GM21367 (cell line): Measurements from ENCODE around the gene RXRG.
"Not testable (repeated sequence)": the region's sequence is repeated elsewhere in the genome, so short reads cannot be mapped to it uniquely, and the experiment has no call there.

Experiments
- ATAC-seq: cut with Tn5 transposase; IDR thresholded peaks from one replicate; pipeline ENCODE4 v1.9.1; 2021; ENCODE audit not compliant: unreplicated experiment

Gene RXRG

DNA sequence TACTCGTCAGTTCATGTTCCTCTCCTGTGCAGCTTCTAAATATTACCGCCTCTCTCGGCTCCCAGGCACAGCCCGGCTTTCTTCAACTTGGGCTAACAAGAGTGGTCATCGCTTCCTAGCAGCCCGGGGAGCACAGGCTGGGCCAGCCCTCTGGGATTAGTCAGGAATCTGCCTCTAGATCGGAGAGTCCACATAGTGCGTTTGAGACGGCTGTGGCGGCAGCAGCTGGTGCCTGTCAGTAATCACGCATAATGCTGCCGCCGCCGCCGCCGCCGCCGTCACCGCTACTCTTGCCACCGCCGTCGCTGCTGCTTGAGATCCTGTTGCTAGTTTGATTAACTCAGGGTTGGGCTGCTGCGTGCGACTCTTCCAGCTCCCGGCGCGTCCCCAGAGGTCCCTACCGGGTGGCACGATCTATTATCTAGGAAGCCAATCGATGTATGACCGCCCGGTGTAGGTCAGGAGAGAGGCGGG, at the start of gene RXRG:
RXRG (minus strand) TSS at position 230 of the 474 bp plus-strand sequence. CDS start 233 bp downstream, outside the sequence.
- no peak for ATAC-seq

DNA sequence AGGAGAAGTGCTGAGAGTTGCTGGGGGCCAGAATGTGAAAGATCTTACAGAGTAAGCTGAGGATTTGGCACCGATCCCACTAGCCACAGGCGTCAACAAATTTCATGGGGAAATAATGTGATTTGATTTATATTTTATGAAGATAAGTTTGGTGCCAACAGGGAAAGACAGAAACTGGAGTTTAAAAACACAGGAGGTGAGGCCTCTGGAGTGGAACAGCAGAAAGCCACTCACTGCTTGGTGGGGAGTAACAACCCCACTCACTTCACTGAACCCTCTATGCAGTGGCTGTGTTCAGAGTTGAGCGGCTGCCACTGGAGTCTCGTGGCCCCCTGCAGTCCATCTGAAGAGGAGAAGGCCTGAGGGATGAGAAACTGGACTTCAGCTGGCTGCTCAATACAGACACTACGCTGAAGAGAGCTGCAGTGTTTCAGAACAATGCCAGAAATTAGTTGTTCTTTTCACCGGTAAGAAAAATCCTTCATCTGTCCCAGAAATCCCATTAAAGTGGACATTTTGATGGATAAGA, 48.0 kb upstream of the RXRG start:
- ATAC-seq, result no peak

DNA sequence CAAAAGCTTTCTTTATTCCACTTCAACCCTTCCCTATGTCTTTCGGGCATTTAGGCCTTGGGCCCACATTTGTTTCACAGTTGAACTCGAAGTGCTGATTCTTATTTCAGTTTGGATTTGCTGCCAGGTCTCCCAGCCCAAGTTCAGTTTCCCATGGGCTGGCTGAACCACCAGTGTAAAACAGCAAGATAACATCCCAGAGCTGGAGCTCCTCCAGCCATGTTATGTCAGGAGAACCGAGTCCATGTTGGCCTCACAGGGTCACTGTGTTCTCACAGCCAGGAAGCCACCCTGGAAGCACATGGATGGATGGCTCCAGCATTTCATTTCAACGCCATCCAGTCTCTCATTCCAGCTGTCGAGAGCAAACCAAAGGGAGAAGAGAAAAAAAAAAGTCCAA, 45.2 kb upstream of the RXRG start:
- no peak for ATAC-seq

DNA sequence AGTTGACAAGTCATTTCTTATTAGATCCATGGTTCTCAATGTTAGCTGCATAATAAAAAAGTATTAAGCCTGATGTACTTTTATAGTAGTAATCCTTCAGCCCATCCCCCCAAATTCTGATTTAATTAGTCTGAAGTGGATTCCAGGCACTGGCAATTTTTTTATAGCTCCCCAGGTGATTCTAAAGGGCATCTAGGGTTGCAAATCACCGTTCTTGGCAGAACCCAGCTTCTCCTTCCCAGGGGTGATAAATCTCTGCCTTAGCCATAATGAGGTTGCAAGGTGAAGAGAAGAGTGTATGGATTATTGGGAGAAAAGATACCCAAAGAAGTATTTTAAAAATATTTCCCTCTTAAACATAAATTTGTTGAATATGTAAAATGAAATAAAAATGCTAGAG, 43.0 kb upstream of the RXRG start:
- no peak for ATAC-seq

DNA sequence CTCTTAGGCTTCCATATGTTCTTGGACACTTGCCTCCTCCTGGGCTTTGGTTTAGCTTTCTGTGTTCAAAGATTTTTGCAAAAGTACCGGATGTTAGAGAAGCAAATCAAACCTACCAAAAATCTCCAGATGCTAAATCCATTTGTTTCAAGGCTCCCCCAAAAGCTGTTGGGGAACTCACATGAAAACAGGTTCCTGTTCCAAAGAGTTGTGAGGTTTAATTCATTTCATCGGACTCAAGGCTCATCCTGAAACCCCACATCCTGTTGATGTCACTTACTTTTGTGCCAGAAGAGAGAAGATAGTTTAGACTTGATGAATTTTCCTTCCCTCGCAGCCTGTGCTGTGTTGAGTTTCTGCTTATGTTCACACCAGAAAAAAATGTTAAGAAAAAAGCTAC, 41.7 kb upstream of the RXRG start:
- no peak for ATAC-seq

DNA sequence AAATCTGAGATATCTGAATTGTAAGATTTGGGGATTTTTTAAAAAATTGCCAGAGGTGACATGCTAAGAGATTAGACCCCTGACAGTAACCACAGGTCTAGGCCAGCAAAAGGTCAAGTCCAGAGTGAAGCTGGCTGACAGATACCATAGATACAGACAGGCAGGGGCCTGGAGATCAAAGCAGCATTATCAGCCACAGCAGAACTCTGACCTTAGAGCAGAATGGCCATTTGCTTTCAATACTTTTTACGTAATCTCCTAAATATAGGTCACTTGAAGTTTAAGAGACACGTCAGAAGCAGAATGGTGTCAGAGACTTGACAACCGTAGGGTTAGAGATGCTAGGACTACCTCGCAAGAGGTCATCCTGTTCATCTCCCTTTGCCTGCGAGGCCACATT, 40.8 kb upstream of the RXRG start:
- no peak for ATAC-seq

DNA sequence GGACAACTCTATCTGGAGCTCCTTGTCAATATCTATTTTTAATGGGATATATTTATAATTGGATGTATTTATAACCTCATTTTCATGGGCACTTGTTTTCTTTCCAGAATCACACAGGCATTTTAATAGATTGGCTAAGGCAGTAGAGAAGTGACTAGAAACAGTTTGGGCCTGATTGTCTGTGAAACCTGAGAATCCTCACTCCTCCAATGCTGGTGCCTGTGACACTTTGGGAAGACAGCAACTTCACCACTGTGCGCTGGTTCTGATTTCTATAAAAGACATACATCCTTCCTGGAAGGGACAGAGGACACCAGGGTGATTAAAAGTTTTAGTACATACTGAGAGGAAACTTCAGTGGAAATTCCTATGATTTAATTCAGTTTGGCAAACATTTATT, 39.6 kb upstream of the RXRG start:
- ATAC-seq, result no peak

DNA sequence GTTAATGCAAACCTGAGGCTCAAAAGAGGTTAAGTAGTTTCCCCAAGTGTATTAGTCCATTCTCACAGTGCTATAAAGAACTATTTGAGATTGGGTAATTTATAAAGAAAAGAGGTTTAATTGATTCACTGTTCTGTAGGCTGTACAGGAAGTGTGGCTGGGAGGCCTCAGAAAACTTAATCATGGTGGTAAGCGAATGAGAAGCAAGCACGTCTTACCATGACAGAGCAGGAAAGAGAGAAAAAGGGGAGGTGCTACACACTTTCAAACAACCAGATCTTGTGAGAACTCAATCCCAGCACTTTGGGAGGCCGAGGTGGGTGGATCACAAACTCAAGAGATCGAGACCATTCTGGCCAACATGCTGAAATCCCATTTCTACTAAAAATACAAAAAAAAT, 38.5 kb upstream of the RXRG start:
- ATAC-seq, result no peak

DNA sequence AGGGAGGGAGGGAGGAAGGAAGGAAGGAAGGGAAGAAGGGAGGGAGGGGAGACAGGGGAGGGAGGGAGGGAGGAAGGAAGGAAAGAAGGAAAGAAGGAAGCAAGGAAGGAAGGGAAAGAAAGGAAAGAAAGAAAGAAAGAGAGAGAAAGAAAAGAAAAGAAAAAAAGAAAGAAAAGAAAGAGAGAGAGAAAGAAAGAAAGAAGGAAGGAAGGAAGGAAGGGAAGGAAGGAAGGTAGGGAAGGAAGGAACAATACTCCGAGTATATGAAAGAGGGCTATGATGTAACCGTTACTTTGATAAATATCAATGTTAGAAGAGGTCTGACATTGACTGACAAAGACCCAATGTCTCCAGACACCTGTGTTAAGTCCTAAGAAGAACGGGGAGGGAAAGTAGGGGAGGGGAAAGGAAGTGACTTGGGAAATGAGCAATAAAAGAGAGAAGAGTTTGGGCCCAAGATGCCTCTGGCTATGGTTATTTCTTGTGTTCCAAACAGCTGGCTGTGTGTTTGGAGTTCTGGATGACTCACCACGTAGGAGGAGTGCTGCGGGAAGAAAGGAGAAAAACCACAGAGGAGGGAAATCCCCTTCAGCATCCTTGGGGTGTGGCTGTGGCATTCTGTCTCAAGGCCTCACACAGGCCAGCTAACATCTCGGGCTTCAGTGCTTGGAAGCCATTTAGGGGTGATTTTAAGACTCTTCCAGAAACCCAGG, 37.0 kb upstream of the RXRG start:
- ATAC-seq, result no peak

DNA sequence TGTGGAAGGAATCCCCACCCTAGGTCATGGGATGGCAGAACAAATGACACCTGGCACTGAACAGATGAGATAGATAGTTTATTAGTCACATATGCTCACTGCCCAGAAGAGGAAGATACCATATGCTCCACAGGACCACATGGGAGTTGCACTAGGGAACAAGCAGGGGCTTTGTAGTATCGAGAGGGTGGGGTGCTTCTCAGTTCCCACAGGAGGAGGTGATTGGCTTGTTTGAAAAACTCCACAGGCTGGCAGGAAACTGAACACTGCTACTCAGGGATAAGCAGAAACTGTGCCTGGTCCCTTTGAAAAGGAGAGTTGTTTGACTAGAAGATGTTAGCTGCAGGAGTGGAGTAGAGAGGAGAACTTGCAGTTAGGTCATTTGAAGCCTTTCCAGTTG, 31.9 kb upstream of the RXRG start:
- ATAC-seq, result no peak

DNA sequence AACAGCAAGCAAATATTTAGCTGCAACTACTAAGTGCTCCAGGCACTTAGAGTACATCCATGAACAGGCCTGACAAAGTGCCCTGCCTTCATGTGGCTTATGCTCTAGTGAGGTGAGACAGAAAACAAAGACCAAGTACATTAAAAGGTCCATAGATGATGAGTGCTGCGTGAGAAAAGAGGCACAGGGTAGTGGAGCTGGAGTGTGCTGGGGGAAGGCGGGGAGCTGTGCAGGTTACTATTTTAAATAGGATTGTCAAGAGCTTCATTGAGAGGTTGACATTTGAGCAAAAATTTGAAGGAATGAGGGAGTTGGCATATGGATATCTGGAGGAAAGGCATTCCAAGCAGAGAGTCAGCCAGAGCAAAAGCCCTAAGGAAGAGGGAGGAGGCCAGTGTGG, 29.3 kb upstream of the RXRG start:
- ATAC-seq, result no peak

DNA sequence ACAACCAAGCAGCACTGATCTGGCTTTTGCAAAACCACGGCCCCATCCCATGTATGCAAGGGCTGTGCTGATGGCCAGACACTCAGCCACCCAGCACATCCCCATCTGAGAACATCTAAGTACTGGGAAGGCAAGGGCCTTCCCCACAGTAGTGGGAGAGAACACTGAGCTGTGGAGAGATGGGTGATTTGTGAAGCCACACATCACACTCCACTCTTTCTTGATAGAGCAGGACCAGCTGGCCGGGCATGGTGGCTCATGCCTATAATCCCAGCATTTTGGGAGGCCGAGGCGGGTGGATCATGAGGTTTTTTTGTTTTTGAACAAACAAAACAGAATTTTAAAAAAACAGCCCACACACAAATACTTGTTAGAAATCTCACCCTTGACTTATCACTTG, 28.2 kb upstream of the RXRG start:
- no peak for ATAC-seq

DNA sequence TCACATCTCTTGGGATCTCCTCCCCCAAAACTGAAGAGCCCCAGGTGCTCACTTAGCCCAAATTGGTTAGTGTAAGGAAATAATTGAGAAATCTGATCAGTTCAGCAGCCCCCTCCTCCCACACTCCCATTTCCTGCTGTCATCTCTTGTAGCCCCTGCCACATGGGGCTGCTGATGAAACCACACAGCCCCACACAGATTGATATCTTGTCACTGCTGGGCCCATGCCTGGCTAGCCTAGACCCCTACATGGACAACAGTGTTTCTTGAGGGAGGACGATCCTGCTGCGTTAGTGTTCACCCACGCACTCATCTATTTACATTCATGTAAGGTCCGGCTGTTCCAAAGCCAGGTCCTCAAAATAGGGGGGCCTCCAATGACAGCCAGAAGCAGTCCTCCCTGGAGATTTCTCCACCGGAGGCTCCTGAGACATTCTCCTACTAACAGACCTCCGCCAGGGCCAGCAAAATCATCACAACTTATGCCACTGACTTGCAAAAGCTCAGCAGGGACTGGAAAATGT, 23.9 kb upstream of the RXRG start:
- no peak for ATAC-seq

DNA sequence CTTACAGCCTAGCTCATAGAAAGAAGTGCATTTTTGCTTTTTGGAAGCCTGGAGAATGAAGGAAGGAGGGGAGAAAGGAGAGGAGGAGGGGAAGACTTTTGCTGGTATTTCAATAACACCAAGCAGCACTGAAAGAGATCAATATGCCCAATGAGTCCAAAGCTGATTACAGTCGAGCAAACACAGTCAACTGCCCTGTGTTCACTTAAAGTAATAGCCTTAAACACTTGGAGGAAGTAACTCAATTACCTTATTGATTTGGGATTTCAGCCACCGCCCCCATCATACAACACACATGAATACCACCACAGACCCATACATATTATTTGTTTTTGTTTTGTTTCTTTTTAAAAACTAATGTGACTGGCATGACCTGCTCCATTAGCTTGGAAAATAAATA, 23.3 kb upstream of the RXRG start:
- ATAC-seq, result no peak

DNA sequence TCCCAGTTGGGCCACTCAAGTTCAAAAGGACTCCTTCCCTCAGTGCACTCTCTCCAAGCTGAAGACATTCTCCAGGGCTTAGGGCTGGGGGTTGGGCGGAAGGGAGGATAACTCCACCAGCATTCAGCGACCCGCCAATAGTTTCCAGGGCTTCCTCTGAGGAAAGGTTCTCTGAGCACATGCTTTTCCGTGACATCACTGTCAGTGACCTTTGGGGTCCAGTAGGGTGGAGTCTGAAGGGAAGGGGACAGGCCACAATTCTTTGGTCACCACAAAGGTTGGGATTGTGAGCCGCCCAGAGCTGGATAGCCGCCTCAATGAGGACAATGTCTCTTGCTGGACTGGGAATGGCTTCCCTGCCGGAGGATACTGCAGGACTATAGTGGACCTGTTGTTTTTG, 22.8 kb upstream of the RXRG start:
- no peak for ATAC-seq

DNA sequence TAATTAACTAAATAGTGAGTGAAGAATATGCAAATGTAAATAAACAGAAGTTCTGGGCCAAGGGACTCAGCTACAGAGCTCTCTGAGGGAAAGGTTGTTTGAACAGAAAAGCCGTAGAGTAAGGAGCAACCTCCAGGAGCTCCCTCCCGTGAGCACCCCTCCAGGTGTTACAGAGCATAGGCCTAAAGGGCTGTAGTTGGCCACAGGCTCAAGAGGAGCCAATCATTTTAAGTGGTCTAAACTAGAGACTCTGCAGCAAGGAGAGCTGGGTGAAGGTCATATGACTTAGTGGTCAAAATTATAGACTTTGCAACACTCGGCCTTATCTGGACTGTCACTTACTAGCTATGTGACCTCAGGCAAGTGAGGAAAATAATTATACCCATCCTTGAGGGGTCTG, 19.1 kb upstream of the RXRG start:
- no peak for ATAC-seq

DNA sequence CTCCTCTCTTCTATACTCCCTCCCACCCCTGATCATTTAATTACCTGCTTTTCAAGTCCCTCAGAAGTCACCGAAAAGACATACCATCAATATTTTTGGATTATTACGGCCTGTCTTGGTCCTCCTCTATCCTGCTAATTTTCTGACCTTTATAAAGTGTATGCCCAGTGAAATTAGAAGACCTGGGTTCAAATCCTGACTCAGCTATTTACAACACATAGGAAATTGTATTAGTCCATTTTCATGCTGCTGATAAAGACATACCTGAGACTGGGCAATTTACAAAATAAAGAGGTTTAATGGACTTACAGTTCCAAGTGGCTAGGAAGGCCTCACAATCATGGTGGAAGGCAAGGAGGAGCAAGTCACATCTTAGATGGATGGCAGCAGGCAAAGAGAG, 14.8 kb upstream of the RXRG start:
- ATAC-seq, result not testable (repeated sequence)

DNA sequence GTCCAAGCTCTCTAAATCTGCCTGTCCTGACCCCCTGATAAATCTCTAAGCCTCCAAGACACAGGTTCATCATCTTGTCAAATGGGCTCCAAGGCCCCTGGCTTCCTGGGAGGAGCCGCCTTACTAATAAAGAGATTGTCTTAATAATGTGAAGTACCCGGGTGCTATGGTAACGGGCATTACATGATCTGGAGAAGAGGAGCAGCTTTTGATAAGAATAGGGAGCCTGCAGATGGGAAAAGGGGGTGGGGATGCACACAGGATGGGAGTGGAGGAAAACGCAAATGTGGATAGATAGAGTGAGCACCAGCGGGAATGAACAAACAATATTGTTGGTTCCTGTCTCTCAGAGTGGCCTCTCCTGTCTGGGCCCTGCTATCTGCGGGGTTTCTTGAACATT, 11.9 kb upstream of the RXRG start:
- no peak for ATAC-seq

DNA sequence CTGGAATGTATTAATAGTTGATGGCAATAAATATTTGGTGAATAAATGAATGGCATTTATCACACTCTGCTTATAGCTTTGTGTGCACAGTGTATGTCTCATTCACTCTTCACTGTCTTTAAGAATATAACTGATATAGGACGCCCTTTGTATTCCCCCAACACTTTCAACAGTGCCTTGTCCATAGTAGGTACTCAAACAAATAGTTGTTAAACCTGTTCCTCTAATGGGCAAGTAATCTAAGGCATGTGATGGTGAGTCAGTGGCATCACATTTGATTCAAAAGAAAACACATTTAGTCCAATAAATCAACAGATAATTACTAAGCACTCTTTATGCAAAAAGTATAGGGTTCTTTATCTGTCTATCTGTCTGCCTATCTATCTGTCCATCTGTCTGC, 11.2 kb upstream of the RXRG start:
- ATAC-seq, result no peak

DNA sequence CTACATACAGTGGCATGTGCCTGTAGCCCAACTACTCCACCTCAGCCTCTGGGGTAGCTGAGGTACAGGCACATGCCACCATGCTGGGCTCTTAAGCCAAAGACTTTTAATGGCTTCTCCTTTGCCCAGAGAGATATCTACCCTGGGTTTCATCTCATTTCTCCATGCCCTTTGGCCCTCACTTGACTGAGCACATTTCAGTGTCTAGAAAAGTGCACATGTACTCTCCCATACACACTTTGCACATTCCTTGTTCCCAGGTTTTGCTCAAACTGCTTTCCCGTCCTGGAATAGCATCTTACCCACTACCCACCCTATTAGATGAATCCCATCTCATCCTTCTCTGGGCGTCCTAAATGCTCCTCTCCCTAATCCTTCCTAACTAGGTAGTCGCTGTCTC, 10.2 kb upstream of the RXRG start:
- no peak for ATAC-seq

DNA sequence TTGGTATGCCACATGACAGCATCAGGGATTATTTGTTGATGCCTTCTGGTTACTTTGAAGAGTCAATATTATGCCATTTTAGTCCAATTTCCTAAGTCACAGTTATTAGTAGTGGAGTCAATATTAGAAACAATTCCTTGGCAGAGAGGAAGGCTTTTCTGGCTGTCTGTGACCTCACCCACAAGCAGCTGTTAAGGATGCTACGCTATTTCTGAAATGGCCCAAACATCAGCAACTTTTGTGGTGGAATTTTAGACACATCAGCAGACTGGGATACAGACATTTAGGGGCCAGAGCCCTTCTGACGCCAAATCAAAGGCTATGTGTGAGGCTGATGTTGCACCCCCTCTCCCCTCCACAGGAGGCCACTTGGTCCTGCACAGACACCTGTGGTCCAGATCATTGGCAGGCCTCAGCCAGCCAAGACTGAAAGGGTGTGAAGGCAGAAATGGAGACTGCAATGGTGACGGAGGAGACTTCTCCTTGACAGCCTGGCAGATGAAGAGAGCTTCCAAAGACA, 9.2 kb upstream of the RXRG start:
- ATAC-seq, result no peak

DNA sequence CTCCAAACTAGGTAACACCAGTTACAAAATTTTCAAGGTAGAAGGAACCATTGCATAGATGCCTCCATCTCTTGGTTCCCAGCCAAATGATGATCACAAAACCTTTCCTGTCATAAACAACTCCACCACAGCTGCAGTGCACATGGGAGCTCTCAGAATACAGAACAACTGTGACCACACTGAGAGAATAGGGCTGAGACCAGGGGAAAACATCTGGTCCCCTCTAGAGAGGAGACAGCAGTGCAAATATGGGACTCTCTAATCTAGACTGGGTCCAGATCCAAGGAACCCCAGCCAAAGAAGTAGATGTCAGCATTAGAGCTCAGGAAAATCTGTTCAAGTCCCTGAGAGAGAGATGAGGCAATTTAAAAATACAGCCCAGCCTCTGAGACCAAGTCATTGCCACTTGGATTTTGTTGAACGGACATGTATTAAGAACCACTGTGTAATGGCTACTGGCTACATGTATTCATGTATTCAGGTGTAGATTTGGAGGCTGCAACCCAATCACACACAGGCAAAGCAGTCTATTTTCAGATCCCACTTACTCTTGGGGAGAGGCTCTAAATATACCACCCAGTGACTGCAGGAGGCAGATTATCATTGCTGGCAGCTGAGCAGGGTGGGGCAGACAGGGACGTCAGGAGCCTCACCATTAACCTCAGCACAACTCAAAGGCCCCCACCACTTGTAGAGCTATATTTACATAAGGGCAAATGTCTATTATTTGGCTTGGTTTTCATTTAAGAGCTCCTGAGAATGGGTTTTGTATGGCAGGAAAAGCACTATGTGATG, 7.6 kb upstream of the RXRG start:
- no peak for ATAC-seq
